H1 (cell line): ENCODE results near the gene SOCS4. TPM values are rescaled to one million over a fixed set of nuclear protein-coding genes. Genes with fewer than 3 reads are reported as not detected.

Source experiments
- CTCF ChIA-PET: fragments of 300-600 bp; sonication (Branson Sonifier 250); formaldehyde crosslinking; loops from one replicate; lab custom pipeline; 2021; ENCODE audit not compliant: partially characterized antibody; lab: Charles Lee
- POLR2A ChIA-PET: fragments of 300-600 bp; sonication (Branson Sonifier 250); formaldehyde crosslinking; loops from one replicate; lab custom pipeline; 2021; ENCODE audit warnings: inconsistent platforms; ENCODE audit not compliant: partially characterized antibody; lab: Charles Lee
- DNase-seq, 2 experiments: peaks; one replicate each; pipeline versions ENCODE4 v3.0.0 to v3.0.0-alpha.2; 2010 to 2022; ENCODE audit warnings: low spot score in 2 of 2, low read depth in 1 of 2, mixed read lengths in 1 of 2
- FAIRE-seq: peaks from 2 replicates; lab custom pipeline; 2011; peaks lifted over from hg19 to GRCh38; lab: Jason Lieb, UNC
- H2AFZ ChIP-seq: 2 replicates; pipeline ENCODE4 v1.8.1; 2012; ENCODE audit warnings: low read length, inconsistent platforms
- H2AK5ac ChIP-seq: 2 replicates; pipeline ENCODE4 v1.6.1; 2013; ENCODE audit warnings: low read depth, low read length
- H2BK120ac ChIP-seq: replicated peaks from 2 replicates; pipeline ENCODE3; 2013; ENCODE audit warnings: low read depth, low read length, inconsistent platforms
- H2BK12ac ChIP-seq: 2 replicates; pipeline ENCODE4 v1.6.1; 2013; ENCODE audit warnings: low read depth, low read length
- H2BK15ac ChIP-seq: 2 replicates; pipeline ENCODE4 v1.6.1; 2013; ENCODE audit warnings: low read length
- H2BK20ac ChIP-seq: 2 replicates; pipeline ENCODE4 v1.6.1; 2013; ENCODE audit warnings: low read length
- H2BK5ac ChIP-seq: 2 replicates; pipeline ENCODE4 v1.6.1; 2013; ENCODE audit warnings: low read depth, low read length
- H3K14ac ChIP-seq: 2 replicates; pipeline ENCODE4 v1.6.1; 2013; ENCODE audit warnings: inconsistent platforms; ENCODE audit not compliant: insufficient read length
- H3K18ac ChIP-seq: 2 replicates; pipeline ENCODE4 v1.6.1; 2013; ENCODE audit warnings: low read length; ENCODE audit errors: extremely low read depth
- H3K23ac ChIP-seq: 2 replicates; pipeline ENCODE4 v1.6.1; 2013; ENCODE audit warnings: inconsistent platforms; ENCODE audit not compliant: insufficient read length
- H3K23me2 ChIP-seq: 2 replicates; pipeline ENCODE4 v1.6.1; 2013; ENCODE audit warnings: low read depth, low read length
- H3K27ac ChIP-seq: 2 replicates; pipeline ENCODE4 v1.6.1; 2011; ENCODE audit warnings: low read depth, low read length, inconsistent platforms
- H3K27me3 ChIP-seq, 4 experiments: replicated peaks in 1 of 4; 1 replicate in 1 of 4; 2 replicates in 3 of 4; pipeline versions ENCODE4 v1.6.1 to v1.8.1; 2011 to 2013; ENCODE audit warnings: low read length in 3 of 4, mild to moderate bottlenecking in 3 of 4, inconsistent platforms in 2 of 4, mixed read lengths in 2 of 4, moderate library complexity in 1 of 4; ENCODE audit not compliant: control insufficient read depth in 3 of 4, insufficient read depth in 3 of 4; ENCODE audit errors: extremely low read depth in 1 of 4
- H3K36me3 ChIP-seq, 4 experiments: 2 replicates each; pipeline versions ENCODE4 v1.6.1 to v1.8.1; 2011 to 2013; ENCODE audit warnings: mild to moderate bottlenecking in 4 of 4, low read length in 3 of 4, moderate library complexity in 2 of 4, control low read depth in 1 of 4, inconsistent platforms in 1 of 4; ENCODE audit not compliant: insufficient read depth in 4 of 4, control insufficient read depth in 2 of 4
- H3K4ac ChIP-seq: replicated peaks from 2 replicates; pipeline ENCODE3; 2013; ENCODE audit warnings: low read length, low read depth, mixed read lengths, inconsistent platforms; ENCODE audit not compliant: insufficient read length
- H3K4me1 ChIP-seq, 4 experiments: replicated peaks in 1 of 4; 1 replicate in 1 of 4; 2 replicates in 3 of 4; pipeline versions ENCODE4 v1.6.1 to v1.8.1; 2011 to 2013; ENCODE audit warnings: low read length in 3 of 4, inconsistent platforms in 2 of 4, mixed read lengths in 1 of 4; ENCODE audit not compliant: insufficient read depth in 4 of 4, control insufficient read depth in 3 of 4
- H3K4me2 ChIP-seq, 2 experiments: 2 replicates each; pipeline versions ENCODE4 v1.6.1 to v1.8.1; 2011 to 2013; ENCODE audit warnings: low read depth in 2 of 2, low read length in 2 of 2, control low read depth in 1 of 2, inconsistent platforms in 1 of 2, mild to moderate bottlenecking in 1 of 2; ENCODE audit not compliant: insufficient read depth in 1 of 2
- H3K4me3 ChIP-seq, 4 experiments: fragments of 200-600, 300-600 bp in 1 of 4; sonication (generic), shearing (Covaris generic), sonication (Bioruptor Twin) in 1 of 4; 2 replicates each; pipeline versions ENCODE4 v1.5.1 to v1.8.1; 2011 to 2016; ENCODE audit warnings: low read length in 4 of 4, low read depth in 3 of 4, control low read depth in 2 of 4, inconsistent platforms in 2 of 4, mild to moderate bottlenecking in 2 of 4, mixed read lengths in 1 of 4, moderate library complexity in 1 of 4; ENCODE audit not compliant: insufficient read depth in 2 of 4; ENCODE audit errors: extremely low read depth in 1 of 4
- H3K56ac ChIP-seq: replicated peaks from 2 replicates; pipeline ENCODE3; 2013; ENCODE audit warnings: low read depth, mild to moderate bottlenecking, mixed read lengths, low read length, inconsistent platforms; ENCODE audit not compliant: insufficient read length
- H3K79me1 ChIP-seq: 2 replicates; pipeline ENCODE4 v1.6.1; 2013; ENCODE audit warnings: low read depth, low read length, control low read depth
- H3K79me2 ChIP-seq, 2 experiments: 2 replicates each; pipeline versions ENCODE4 v1.6.1 to v1.8.1; 2012 to 2013; ENCODE audit warnings: low read length in 2 of 2, mild to moderate bottlenecking in 2 of 2, inconsistent platforms in 1 of 2; ENCODE audit not compliant: insufficient read depth in 2 of 2, control insufficient read depth in 1 of 2
- H3K9ac ChIP-seq, 4 experiments: replicated peaks in 1 of 4; 1 replicate in 1 of 4; 2 replicates in 3 of 4; pipeline versions ENCODE4 v1.6.1 to v1.8.1; 2011 to 2013; ENCODE audit warnings: low read depth in 3 of 4, low read length in 3 of 4, control low read depth in 2 of 4, mild to moderate bottlenecking in 2 of 4, moderate library complexity in 2 of 4, inconsistent platforms in 1 of 4; ENCODE audit errors: extremely low read depth in 1 of 4
- H3K9me3 ChIP-seq, 2 experiments: 2 replicates each; pipeline versions ENCODE4 v1.6.1 to v1.8.1; 2012 to 2013; ENCODE audit warnings: mild to moderate bottlenecking in 2 of 2, moderate library complexity in 2 of 2, control low read depth in 1 of 2, inconsistent platforms in 1 of 2, low read depth in 1 of 2, low read length in 1 of 2, mixed read lengths in 1 of 2; ENCODE audit not compliant: insufficient read depth in 2 of 2
- H4K20me1 ChIP-seq, 2 experiments: replicated peaks in 1 of 2; 2 replicates each; pipeline versions ENCODE3 to v1.8.1; 2011 to 2013; ENCODE audit warnings: inconsistent platforms in 2 of 2, low read length in 2 of 2, mild to moderate bottlenecking in 1 of 2; ENCODE audit not compliant: insufficient read depth in 2 of 2, control insufficient read depth in 1 of 2
- H4K5ac ChIP-seq: 2 replicates; pipeline ENCODE4 v1.6.1; 2013; ENCODE audit warnings: low read length, low read depth, mixed read lengths, inconsistent platforms; ENCODE audit not compliant: insufficient read length
- H4K8ac ChIP-seq: 2 replicates; pipeline ENCODE4 v1.8.0; 2013; ENCODE audit warnings: mild to moderate bottlenecking, moderate library complexity, low read length, inconsistent platforms; ENCODE audit not compliant: insufficient read depth; ENCODE audit errors: extremely low read depth
- H4K91ac ChIP-seq: replicated peaks from 2 replicates; pipeline ENCODE3; 2013; ENCODE audit warnings: low read length, mixed read lengths, inconsistent platforms; ENCODE audit not compliant: insufficient read length
- EGR1 ChIP-seq: IDR thresholded peaks from 2 replicates; pipeline ENCODE4 v1.6.1; 2011; ENCODE audit warnings: low read depth, low read length, borderline replicate concordance
- GTF2F1 ChIP-seq: IDR thresholded peaks from 2 replicates; pipeline ENCODE4 v1.6.1; 2012; ENCODE audit warnings: low read depth, low read length, improper control_type of control experiment, borderline replicate concordance
- NRF1 ChIP-seq: IDR thresholded peaks from 2 replicates; pipeline ENCODE4 v1.6.1; 2011; ENCODE audit warnings: mild to moderate bottlenecking, low read depth, low read length, improper control_type of control experiment
- POLR2AphosphoS5 ChIP-seq: IDR thresholded peaks from 2 replicates; pipeline ENCODE4 v1.6.1; 2011; ENCODE audit warnings: low read depth, low read length
- SP1 ChIP-seq: IDR thresholded peaks from 2 replicates; pipeline ENCODE4 v1.6.1; 2011; ENCODE audit warnings: low read depth, low read length
- ZNF274 ChIP-seq: IDR thresholded peaks from 2 replicates; pipeline ENCODE4 v1.7.0; 2012; ENCODE audit warnings: low read length, borderline replicate concordance; ENCODE audit errors: extremely low read depth
- WGBS, 2 experiments: shearing (Covaris generic) in 1 of 2; methylation state at CpG; one replicate each; pipeline versions ENCODE4 v1.1.6 to v1.1.7; 2013 to 2015; ENCODE audit warnings: low lambda C conversion rate in 2 of 2, mixed read lengths in 2 of 2, inconsistent platforms in 1 of 2, low coverage in 1 of 2, missing lambda C conversion rate in 1 of 2; ENCODE audit not compliant: insufficient replicate concordance in 2 of 2, insufficient coverage in 1 of 2, insufficient read length in 1 of 2; ENCODE audit errors: extremely low coverage in 1 of 2, missing lambda C conversion rate in 1 of 2; 5-methylcytosine and 5-hydroxymethylcytosine counted together
- polyA plus RNA-seq, 7 experiments: library from polyadenylated mRNA; depleted of rRNA in 3 of 7; stranded (reverse) in 5 of 7; unstranded in 2 of 7; fragments of >200 nt in 5 of 7; fragments of 200-250 nt in 2 of 7; gene quantifications; 1 replicate in 5 of 7; 2 replicates in 1 of 7; 4 replicates in 1 of 7; pipeline versions ENCODE4 v1.2.1 to v1.2.3, GENCODE V29; 2011 to 2013; ENCODE audit warnings: missing spikeins in 2 of 7, mixed read lengths in 2 of 7
- total RNA-seq: library from RNA; stranded (reverse); fragmentation: NEBNext Ultra II Directional; extraction: Animal tissue kit (Norgen Biotek cat#: 25700); gene quantifications from 2 replicates; pipeline ENCODE4 v1.2.1, GENCODE V29; 2021

SOCS4 gene
- total and polyA plus RNA-seq, 2 of the 8 experiments (the other 6 are each of a cell fraction or from before 2014, with no cell fraction given): 5.5 to 31.5 TPM

DNA sequence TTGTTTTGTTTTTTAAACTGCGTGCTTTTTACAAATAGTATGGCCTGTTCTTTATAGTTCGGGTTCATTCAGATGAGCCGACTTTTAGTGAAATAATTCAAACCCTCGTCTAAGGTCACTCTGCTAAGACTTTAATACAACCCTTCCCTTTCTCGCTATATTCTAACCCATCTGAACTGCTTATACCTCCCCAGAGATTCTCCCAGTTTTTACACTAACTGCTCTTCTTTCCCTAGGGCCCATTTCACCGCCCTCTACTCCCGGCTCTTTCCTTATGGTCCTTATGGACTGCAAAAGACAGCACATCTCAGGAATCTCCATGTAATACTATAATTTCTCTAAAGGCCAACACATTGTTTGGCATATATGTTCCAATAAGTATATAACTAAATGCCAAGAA is 26.5 kb downstream of the SOCS4 start:
- Histone ChIP-seq H3K18ac (no peak overlapping the region), H2BK120ac (no peak overlapping the region), H3K4me2 (peak overlapping the region in 1 of 2 experiments; percentile 91; a peak in 2 of 4 replicates), H2AFZ (no peak overlapping the region), H2BK12ac (no peak overlapping the region; the same call in 1 of the 2 replicates), H3K79me1 (peaks cover 2% of the 10 kb centered on the region; the same call in 1 of the 2 replicates), H3K14ac (no peak overlapping the region), H3K23ac (no peak overlapping the region), H4K8ac (no peak overlapping the region), H3K27me3 (no peaks in the 10 kb centered on the region), H3K36me3 (peaks cover 0 to 21% (median 0%) of the 10 kb centered on the region in 4 experiments; a peak in 1 of 8 replicates), H3K79me2 (peaks cover 20 to 64% of the 10 kb centered on the region in 2 experiments), H3K4ac (no peak overlapping the region), H4K20me1 (peaks cover 2 to 4% of the 10 kb centered on the region in 2 experiments), H3K27ac (no peak overlapping the region), H2BK20ac (no peak overlapping the region), H3K56ac (no peak overlapping the region), H3K23me2 (peaks cover 4% of the 10 kb centered on the region; the same call in 1 of the 2 replicates), H3K9me3 (no peaks in the 10 kb centered on the region), H3K9ac (no peak overlapping the region), H2BK5ac (no peak overlapping the region), H2AK5ac (no peak overlapping the region), H3K4me1 (peaks cover 0 to 2% (median 0%) of the 10 kb centered on the region in 4 experiments; a peak in 5 of 7 replicates), H3K4me3 (peak overlapping the region in 1 of 4 experiments; percentile 97; a peak in 1 of 8 replicates), H4K91ac (no peak overlapping the region), H2BK15ac (no peak overlapping the region), H4K5ac (no peak overlapping the region)
- DNase-seq (no peak), FAIRE-seq (no peak)
- TF ChIP-seq POLR2AphosphoS5 (no peak), EGR1 (no peak), ZNF274 (no peak), SP1 (no peak), NRF1 (no peak), GTF2F1 (no peak)
- 94 to 100% methylated on average over 1 to 7 of the region's 7 CpGs for WGBS, 2 experiments
- POLR2A ChIA-PET: interaction anchor here (0.6 to 6.7 kb wide), 9 partner anchors 8 to 488 kb away, joined by 3 to 101 read pairs (median 3); partner anchors contain the start of genes DLGAP5, SOCS4 and WDHD1
- CTCF ChIA-PET: interaction anchor here (0.8 to 1.3 kb wide), 2 partner anchors 8 to 9 kb away, joined by 3 to 6 read pairs; no protein-coding TSS in a partner anchor
